ENCODE results near the gene COIL.
"Not testable (repeated sequence)": the region's sequence is repeated elsewhere in the genome, so short reads cannot be mapped to it uniquely, and the experiment has no call there.

Gene COIL

DNA sequence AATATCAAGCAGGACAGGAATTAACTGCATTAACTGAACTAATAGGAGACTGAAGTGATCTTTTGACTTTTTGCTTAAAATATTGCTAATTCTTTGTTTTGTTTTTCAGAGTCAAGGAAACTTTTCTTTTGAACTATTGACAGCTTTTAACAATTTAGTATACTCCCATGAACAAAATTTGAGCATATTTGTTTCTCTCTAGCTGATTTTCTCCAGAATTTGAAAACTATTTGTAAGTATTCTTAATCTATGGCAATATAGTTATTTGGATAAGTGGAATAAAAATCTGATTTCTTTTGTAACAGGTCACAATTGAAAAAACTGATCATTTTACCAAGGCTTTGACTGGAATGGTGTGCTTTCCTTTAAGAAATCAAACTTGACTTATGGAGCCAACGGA is 10.1 kb upstream of the COIL start:
- no peak for DNase-seq (ENCODE audit: extremely low read depth, insufficient read length)
- Histone ChIP-seq H3K36me3 (ENCODE audit: control insufficient read depth, insufficient read depth, low read length) (no peaks in the 10 kb centered on the region), H3K4me3 (replicated peaks; ENCODE audit: low read depth, low read length) (no peak overlapping the region), H3K27me3 (replicated peaks; ENCODE audit: control insufficient read depth, insufficient read depth, low read length) (no peaks in the 10 kb centered on the region)
- TF ChIP-seq, protein P1, sequence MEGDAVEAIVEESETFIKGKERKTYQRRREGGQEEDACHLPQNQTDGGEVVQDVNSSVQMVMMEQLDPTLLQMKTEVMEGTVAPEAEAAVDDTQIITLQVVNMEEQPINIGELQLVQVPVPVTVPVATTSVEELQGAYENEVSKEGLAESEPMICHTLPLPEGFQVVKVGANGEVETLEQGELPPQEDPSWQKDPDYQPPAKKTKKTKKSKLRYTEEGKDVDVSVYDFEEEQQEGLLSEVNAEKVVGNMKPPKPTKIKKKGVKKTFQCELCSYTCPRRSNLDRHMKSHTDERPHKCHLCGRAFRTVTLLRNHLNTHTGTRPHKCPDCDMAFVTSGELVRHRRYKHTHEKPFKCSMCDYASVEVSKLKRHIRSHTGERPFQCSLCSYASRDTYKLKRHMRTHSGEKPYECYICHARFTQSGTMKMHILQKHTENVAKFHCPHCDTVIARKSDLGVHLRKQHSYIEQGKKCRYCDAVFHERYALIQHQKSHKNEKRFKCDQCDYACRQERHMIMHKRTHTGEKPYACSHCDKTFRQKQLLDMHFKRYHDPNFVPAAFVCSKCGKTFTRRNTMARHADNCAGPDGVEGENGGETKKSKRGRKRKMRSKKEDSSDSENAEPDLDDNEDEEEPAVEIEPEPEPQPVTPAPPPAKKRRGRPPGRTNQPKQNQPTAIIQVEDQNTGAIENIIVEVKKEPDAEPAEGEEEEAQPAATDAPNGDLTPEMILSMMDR (IDR thresholded peaks at IDR 0.05; ENCODE audit: insufficient read depth, low read length, poor library complexity, severe bottlenecking): no peak

DNA sequence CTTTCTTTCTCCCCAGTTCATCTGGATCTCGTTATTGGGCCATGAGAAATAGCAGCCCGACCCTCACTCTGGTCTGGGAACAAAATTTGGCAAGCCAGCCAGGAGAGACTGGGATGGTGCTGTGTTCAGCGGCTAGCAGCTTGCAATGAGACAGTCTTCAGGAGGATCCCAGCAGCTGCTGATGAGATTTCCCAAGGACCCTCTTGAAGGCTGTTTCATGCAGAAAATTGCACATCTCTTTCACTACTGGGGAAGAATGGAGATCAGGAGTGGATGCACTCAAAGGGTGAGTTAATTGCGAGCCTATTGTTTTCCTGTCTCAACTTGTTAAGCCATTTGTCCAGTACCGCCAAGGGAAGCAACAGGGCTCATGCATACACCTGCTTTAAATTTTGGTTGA is 5.5 kb upstream of the COIL start:
- DNase-seq (ENCODE audit: extremely low read depth, insufficient read length): no peak
- TF ChIP-seq, protein P1 (IDR thresholded peaks at IDR 0.05; ENCODE audit: insufficient read depth, low read length, poor library complexity, severe bottlenecking): no peak
- Histone ChIP-seq H3K36me3 (ENCODE audit: control insufficient read depth, insufficient read depth, low read length) (no peaks in the 10 kb centered on the region), H3K27me3 (replicated peaks; ENCODE audit: control insufficient read depth, insufficient read depth, low read length) (no peaks in the 10 kb centered on the region), H3K4me3 (replicated peaks; ENCODE audit: low read depth, low read length) (no peak overlapping the region)

DNA sequence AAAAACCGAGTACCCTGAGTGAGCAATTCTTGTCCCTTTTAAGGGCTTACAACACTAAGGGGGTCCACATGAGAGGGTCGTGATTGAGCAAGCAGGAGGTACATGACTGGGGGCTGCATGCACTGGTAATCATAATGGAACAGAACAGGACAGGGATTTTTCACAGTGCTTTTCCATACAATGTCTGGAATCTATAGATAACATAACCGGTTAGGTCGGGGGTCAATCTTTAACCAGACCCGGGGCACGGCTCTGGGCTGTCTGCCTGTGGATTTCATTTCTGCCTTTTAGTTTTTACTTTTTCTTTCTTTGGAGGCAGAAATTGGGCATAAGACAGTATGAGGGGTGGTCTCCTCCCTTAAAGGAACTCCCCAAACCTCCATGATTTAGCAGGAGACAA is 4.8 kb upstream of the COIL start:
- not testable (repeated sequence) for H3K36me3 ChIP-seq (ENCODE audit: control insufficient read depth, insufficient read depth, low read length); DNase-seq (ENCODE audit: extremely low read depth, insufficient read length); H3K4me3 ChIP-seq (replicated peaks; ENCODE audit: low read depth, low read length); H3K27me3 ChIP-seq (replicated peaks; ENCODE audit: control insufficient read depth, insufficient read depth, low read length)

DNA sequence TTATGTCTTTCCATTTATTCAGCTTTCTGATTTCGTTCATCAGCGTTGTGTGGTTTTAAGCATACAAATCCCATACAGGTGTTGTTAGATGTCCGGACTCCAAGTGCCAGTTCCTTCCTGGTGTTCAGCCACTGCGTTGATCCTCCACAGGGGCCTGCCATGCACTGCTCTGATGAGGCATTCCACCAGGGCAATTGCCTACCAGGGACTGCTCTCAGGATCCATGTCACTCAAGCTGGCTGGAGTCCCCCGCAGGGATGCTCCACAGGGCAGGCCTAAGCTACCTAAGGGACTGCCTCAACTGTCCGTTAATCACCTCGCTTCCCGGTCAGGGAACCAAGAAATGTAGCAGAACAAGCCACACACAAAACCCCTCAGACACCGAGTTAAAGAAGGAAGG is 4.4 kb upstream of the COIL start:
- DNase-seq (ENCODE audit: extremely low read depth, insufficient read length); H3K36me3 ChIP-seq (ENCODE audit: control insufficient read depth, insufficient read depth, low read length); H3K4me3 ChIP-seq (replicated peaks; ENCODE audit: low read depth, low read length); H3K27me3 ChIP-seq (replicated peaks; ENCODE audit: control insufficient read depth, insufficient read depth, low read length): not testable (repeated sequence)

DNA sequence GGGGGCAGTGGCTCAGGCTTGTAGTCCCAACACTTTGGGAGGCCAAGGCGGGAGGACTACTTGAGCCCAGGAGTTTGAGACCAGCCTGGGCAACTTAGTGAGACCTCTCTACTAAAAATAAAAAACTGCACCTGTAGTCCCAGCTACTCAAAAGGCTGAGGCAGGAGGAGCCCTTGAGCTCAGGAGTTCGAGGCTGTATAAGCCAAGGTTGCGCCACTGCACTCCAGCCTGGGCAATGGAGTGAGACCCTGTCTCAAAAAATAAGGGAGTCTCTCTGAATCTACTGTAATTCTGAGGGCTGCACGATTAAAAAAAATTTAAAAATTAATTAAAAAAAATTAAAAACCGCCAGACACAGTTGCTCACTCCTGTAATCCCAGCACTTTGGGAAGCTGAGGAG is 3.9 kb downstream of the COIL start:
- TF ChIP-seq, protein P1 (IDR thresholded peaks at IDR 0.05; ENCODE audit: insufficient read depth, low read length, poor library complexity, severe bottlenecking): no peak
- no peaks in the 10 kb centered on the region for H3K27me3 ChIP-seq (replicated peaks; ENCODE audit: control insufficient read depth, insufficient read depth, low read length)
- H3K36me3 ChIP-seq (ENCODE audit: control insufficient read depth, insufficient read depth, low read length): no peaks in the 10 kb centered on the region
- DNase-seq (ENCODE audit: extremely low read depth, insufficient read length): no peak
- H3K4me3 ChIP-seq (replicated peaks; ENCODE audit: low read depth, low read length): no peak overlapping the region

DNA sequence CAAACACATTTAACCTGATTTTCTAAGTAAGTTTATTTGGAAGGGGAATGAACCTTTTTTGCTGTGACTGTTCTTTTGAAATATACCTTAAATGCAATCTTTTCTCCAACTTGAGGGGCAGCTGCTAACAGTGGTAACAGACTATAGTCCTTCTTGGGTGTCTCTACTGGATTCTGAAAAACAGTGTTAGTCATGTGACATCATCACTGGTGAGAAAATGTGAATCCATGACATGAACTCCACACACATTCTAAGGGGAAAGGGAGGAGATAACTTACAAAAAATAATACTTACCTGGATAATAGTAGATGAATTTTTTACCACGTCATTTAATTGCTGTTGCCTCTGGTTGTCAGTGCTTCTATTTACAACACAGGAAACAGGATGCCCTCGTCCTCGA is 11.3 kb downstream of the COIL start:
- DNase-seq (ENCODE audit: extremely low read depth, insufficient read length): no peak
- H3K27me3 ChIP-seq (replicated peaks; ENCODE audit: control insufficient read depth, insufficient read depth, low read length): no peaks in the 10 kb centered on the region
- peaks cover 5% of the 10 kb centered on the region for H3K36me3 ChIP-seq (ENCODE audit: control insufficient read depth, insufficient read depth, low read length)
- H3K4me3 ChIP-seq (replicated peaks; ENCODE audit: low read depth, low read length): no peak overlapping the region
- TF ChIP-seq, protein P1 (IDR thresholded peaks at IDR 0.05; ENCODE audit: insufficient read depth, low read length, poor library complexity, severe bottlenecking): no peak

DNA sequence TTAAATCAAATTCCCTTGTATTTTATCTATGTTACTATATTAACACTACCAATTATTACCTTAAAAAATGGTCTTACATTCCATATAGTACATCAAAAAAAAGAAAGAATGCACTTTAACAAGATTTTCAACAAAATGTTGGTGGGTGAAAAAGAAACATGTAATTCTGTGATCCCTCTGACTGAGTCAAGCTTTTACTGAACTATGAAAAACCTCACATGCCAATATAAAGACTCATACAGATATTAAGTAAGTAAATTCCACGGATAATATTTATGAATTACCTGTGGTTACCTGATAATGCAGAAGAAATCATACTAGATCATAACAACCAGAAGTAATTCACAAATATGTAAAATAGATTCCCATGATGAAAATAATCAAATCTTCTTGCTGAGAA is 12.4 kb downstream of the COIL start:
- DNase-seq (ENCODE audit: extremely low read depth, insufficient read length): no peak
- H3K27me3 ChIP-seq (replicated peaks; ENCODE audit: control insufficient read depth, insufficient read depth, low read length): no peaks in the 10 kb centered on the region
- TF ChIP-seq, protein P1 (IDR thresholded peaks at IDR 0.05; ENCODE audit: insufficient read depth, low read length, poor library complexity, severe bottlenecking): no peak
- no peak overlapping the region for H3K4me3 ChIP-seq (replicated peaks; ENCODE audit: low read depth, low read length)
- H3K36me3 ChIP-seq (ENCODE audit: control insufficient read depth, insufficient read depth, low read length): peaks cover 5% of the 10 kb centered on the region

Measured in GM06990 (cell line).